HL-60 (cell line): ENCODE measurements around the gene SCN1B.

Source experiments
- DNase-seq, 2 experiments: peaks; one replicate each; pipeline ENCODE4 v3.0.0-alpha.2; 2010 to 2020; ENCODE audit warnings: low read depth in 1 of 2, low spot score in 1 of 2
- H3K27ac ChIP-seq: fragments of 250-450 bp; sonication (Bioruptor Pico); replicated peaks from 2 replicates; pipeline ENCODE4 v1.5.1; 2020; ENCODE audit warnings: mild to moderate bottlenecking, moderate library complexity
- H3K27me3 ChIP-seq: fragments of 250-450 bp; sonication (Bioruptor Pico); 2 replicates; pipeline ENCODE4 v1.5.1; 2021; ENCODE audit warnings: mild to moderate bottlenecking, moderate library complexity; ENCODE audit not compliant: insufficient read depth, poor library complexity, severe bottlenecking
- H3K4me3 ChIP-seq: replicated peaks from 2 replicates; pipeline ENCODE4 v1.5.1; 2011; ENCODE audit warnings: mild to moderate bottlenecking, control low read depth, low read length; ENCODE audit not compliant: insufficient read depth
- GABPA ChIP-seq: IDR thresholded peaks from 2 replicates; pipeline ENCODE4 v1.6.1; 2012; ENCODE audit warnings: low read depth
- POLR2AphosphoS5 ChIP-seq: IDR thresholded peaks from 2 replicates; pipeline ENCODE4 v1.6.1; 2012; ENCODE audit warnings: low read depth
- SPI1 ChIP-seq: IDR thresholded peaks from 2 replicates; pipeline ENCODE4 v1.6.1; 2012; ENCODE audit warnings: low read depth, mild to moderate bottlenecking, borderline replicate concordance
- TF ChIP-seq, protein P1 (sequence below): IDR thresholded peaks from 2 replicates; pipeline ENCODE4 v1.6.1; 2012; ENCODE audit warnings: low read depth; ENCODE audit not compliant: insufficient replicate concordance
- TF ChIP-seq, protein P2 (sequence below): IDR thresholded peaks from one replicate; pipeline ENCODE4 v1.5.1; 2011; ENCODE audit warnings: low read length, control low read depth, inconsistent platforms; ENCODE audit not compliant: insufficient read depth

SCN1B gene

GRCh38 chr19:35084509-35084762, 54.2 kb downstream of the SCN1B start:
- Histone ChIP-seq H3K27ac (no peak overlapping the region), H3K4me3 (no peak overlapping the region), H3K27me3 (no peaks in the 10 kb centered on the region)
- TF ChIP-seq, protein P1, sequence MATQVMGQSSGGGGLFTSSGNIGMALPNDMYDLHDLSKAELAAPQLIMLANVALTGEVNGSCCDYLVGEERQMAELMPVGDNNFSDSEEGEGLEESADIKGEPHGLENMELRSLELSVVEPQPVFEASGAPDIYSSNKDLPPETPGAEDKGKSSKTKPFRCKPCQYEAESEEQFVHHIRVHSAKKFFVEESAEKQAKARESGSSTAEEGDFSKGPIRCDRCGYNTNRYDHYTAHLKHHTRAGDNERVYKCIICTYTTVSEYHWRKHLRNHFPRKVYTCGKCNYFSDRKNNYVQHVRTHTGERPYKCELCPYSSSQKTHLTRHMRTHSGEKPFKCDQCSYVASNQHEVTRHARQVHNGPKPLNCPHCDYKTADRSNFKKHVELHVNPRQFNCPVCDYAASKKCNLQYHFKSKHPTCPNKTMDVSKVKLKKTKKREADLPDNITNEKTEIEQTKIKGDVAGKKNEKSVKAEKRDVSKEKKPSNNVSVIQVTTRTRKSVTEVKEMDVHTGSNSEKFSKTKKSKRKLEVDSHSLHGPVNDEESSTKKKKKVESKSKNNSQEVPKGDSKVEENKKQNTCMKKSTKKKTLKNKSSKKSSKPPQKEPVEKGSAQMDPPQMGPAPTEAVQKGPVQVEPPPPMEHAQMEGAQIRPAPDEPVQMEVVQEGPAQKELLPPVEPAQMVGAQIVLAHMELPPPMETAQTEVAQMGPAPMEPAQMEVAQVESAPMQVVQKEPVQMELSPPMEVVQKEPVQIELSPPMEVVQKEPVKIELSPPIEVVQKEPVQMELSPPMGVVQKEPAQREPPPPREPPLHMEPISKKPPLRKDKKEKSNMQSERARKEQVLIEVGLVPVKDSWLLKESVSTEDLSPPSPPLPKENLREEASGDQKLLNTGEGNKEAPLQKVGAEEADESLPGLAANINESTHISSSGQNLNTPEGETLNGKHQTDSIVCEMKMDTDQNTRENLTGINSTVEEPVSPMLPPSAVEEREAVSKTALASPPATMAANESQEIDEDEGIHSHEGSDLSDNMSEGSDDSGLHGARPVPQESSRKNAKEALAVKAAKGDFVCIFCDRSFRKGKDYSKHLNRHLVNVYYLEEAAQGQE: no peak
- TF ChIP-seq GABPA (no peak), POLR2AphosphoS5 (no peak), SPI1 (no peak)
- TF ChIP-seq, protein P2, sequence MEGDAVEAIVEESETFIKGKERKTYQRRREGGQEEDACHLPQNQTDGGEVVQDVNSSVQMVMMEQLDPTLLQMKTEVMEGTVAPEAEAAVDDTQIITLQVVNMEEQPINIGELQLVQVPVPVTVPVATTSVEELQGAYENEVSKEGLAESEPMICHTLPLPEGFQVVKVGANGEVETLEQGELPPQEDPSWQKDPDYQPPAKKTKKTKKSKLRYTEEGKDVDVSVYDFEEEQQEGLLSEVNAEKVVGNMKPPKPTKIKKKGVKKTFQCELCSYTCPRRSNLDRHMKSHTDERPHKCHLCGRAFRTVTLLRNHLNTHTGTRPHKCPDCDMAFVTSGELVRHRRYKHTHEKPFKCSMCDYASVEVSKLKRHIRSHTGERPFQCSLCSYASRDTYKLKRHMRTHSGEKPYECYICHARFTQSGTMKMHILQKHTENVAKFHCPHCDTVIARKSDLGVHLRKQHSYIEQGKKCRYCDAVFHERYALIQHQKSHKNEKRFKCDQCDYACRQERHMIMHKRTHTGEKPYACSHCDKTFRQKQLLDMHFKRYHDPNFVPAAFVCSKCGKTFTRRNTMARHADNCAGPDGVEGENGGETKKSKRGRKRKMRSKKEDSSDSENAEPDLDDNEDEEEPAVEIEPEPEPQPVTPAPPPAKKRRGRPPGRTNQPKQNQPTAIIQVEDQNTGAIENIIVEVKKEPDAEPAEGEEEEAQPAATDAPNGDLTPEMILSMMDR: no peak
- DNase-seq: no peak

DNA sequence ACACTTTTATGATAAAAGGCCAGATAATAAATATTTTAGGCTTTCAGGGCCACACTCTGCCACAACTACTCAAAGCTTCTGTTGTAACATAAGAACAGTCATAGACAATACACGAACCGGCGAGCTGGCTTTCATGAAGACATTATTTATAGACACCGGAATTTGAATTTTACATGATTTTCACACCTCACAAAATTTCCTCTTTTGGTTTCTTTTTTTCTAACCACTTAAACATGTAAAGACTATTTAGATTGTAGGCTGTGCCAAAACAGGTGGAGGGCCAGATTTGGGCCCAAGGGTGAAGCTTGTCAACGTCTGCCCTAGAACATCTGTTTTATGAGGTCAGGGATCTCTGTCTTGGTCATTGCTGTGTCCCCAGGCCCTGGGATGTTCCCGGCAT, 55.7 kb downstream of the SCN1B start:
- TF ChIP-seq GABPA (no peak), POLR2AphosphoS5 (no peak), SPI1 (no peak)
- TF ChIP-seq, protein P1: no peak
- TF ChIP-seq, protein P2: no peak
- H3K4me3 ChIP-seq: no peak overlapping the region
- H3K27ac ChIP-seq: no peak overlapping the region
- DNase-seq: no peak
- H3K27me3 ChIP-seq: no peaks in the 10 kb centered on the region

DNA sequence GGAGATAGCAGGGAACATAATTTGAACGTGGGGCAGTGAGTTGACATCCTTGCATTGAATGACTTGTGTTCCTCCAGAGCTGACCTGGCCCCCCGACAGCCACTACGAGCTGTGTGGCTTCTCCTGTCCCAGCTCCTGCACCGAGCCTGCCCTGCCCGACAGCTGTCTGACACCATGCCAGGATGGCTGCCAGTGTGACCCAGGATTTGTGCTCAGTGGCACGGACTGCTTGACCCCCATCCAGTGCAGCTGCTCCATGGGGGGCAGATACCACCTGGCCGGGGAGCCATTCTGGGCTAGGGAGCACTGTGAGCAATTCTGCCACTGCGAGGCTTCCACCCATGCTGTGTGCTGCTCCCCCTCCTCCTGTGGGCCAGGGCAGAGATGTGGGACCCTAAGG, 56.2 kb downstream of the SCN1B start:
- TF ChIP-seq, protein P1: no peak
- TF ChIP-seq, protein P2: no peak
- no peak for TF ChIP-seq GABPA
- no peak for TF ChIP-seq POLR2AphosphoS5
- TF ChIP-seq SPI1: no peak
- Histone ChIP-seq H3K27ac (no peak overlapping the region), H3K4me3 (no peak overlapping the region)

More for the DNA sequence above, 56.2 kb downstream of the SCN1B start:
- no peak for DNase-seq
- no peaks in the 10 kb centered on the region for H3K27me3 ChIP-seq
